ENCODE measurements around the gene HBG2. TPM values are rescaled to one million over a fixed set of nuclear protein-coding genes. Genes with fewer than 3 reads are reported as not detected.
A peak's percentile ranks its signal among the peaks of the same experiment; 100 is the strongest.

The HBG2 gene
- total and polyA plus RNA-seq, 9 of the 15 experiments (the other 6 are each of a cell fraction or from before 2014, with no cell fraction given), result 1,626 to 58,619 (median 10,515) TPM

DNA sequence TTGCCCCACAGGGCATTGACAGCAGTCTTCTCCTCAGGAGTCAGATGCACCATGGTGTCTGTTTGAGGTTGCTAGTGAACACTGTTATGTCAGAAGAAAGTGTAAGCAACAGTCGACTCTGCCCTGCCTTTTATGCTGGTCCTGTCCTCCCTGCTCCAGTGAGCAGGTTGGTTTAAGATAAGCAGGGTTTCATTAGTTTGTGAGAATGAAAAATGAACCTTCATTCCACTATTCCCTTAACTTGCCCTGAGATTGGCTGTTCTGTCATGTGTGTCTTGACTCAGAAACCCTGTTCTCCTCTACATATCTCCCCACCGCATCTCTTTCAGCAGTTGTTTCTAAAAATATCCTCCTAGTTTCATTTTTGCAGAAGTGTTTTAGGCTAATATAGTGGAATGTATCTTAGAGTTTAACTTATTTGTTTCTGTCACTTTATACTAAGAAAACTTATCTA is 20.2 kb downstream of the HBG2 start, which contains the start of gene HBD (continued):
- TF ChIP-seq, protein P1, sequence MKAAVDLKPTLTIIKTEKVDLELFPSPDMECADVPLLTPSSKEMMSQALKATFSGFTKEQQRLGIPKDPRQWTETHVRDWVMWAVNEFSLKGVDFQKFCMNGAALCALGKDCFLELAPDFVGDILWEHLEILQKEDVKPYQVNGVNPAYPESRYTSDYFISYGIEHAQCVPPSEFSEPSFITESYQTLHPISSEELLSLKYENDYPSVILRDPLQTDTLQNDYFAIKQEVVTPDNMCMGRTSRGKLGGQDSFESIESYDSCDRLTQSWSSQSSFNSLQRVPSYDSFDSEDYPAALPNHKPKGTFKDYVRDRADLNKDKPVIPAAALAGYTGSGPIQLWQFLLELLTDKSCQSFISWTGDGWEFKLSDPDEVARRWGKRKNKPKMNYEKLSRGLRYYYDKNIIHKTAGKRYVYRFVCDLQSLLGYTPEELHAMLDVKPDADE (conservative IDR thresholded peaks at IDR 0.05; ENCODE audit: control insufficient read depth, low read depth, low read length), result no peak
- TF ChIP-seq, protein P2, sequence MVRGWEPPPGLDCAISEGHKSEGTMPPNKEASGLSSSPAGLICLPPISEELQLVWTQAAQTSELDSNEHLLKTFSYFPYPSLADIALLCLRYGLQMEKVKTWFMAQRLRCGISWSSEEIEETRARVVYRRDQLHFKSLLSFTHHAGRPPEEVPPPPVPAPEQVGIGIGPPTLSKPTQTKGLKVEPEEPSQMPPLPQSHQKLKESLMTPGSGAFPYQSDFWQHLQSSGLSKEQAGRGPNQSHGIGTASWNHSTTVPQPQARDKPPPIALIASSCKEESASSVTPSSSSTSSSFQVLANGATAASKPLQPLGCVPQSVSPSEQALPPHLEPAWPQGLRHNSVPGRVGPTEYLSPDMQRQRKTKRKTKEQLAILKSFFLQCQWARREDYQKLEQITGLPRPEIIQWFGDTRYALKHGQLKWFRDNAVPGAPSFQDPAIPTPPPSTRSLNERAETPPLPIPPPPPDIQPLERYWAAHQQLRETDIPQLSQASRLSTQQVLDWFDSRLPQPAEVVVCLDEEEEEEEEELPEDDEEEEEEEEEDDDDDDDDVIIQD (CRISPR knock-in tag; IDR thresholded peaks at IDR 0.05), result no peak
- TF ChIP-seq, protein P3, sequence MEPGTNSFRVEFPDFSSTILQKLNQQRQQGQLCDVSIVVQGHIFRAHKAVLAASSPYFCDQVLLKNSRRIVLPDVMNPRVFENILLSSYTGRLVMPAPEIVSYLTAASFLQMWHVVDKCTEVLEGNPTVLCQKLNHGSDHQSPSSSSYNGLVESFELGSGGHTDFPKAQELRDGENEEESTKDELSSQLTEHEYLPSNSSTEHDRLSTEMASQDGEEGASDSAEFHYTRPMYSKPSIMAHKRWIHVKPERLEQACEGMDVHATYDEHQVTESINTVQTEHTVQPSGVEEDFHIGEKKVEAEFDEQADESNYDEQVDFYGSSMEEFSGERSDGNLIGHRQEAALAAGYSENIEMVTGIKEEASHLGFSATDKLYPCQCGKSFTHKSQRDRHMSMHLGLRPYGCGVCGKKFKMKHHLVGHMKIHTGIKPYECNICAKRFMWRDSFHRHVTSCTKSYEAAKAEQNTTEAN (CRISPR knock-in tag; IDR thresholded peaks at IDR 0.05), result no peak
- TF ChIP-seq HDAC8 (tag; IDR thresholded peaks at IDR 0.05), result no peak
- TF ChIP-seq, protein P4, sequence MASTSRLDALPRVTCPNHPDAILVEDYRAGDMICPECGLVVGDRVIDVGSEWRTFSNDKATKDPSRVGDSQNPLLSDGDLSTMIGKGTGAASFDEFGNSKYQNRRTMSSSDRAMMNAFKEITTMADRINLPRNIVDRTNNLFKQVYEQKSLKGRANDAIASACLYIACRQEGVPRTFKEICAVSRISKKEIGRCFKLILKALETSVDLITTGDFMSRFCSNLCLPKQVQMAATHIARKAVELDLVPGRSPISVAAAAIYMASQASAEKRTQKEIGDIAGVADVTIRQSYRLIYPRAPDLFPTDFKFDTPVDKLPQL (IDR thresholded peaks at IDR 0.05; ENCODE audit: extremely low read depth, insufficient read length), result no peak
- TF ChIP-seq, protein P5, sequence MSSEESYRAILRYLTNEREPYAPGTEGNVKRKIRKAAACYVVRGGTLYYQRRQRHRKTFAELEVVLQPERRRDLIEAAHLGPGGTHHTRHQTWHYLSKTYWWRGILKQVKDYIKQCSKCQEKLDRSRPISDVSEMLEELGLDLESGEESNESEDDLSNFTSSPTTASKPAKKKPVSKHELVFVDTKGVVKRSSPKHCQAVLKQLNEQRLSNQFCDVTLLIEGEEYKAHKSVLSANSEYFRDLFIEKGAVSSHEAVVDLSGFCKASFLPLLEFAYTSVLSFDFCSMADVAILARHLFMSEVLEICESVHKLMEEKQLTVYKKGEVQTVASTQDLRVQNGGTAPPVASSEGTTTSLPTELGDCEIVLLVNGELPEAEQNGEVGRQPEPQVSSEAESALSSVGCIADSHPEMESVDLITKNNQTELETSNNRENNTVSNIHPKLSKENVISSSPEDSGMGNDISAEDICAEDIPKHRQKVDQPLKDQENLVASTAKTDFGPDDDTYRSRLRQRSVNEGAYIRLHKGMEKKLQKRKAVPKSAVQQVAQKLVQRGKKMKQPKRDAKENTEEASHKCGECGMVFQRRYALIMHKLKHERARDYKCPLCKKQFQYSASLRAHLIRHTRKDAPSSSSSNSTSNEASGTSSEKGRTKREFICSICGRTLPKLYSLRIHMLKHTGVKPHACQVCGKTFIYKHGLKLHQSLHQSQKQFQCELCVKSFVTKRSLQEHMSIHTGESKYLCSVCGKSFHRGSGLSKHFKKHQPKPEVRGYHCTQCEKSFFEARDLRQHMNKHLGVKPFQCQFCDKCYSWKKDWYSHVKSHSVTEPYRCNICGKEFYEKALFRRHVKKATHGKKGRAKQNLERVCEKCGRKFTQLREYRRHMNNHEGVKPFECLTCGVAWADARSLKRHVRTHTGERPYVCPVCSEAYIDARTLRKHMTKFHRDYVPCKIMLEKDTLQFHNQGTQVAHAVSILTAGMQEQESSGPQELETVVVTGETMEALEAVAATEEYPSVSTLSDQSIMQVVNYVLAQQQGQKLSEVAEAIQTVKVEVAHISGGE (CRISPR knock-in tag; IDR thresholded peaks at IDR 0.05), result 0 out of 6 replicates have a peak, but pooled peaks of 1 of the 3 experiments have one; percentile 22
- TF ChIP-seq ZNF77 (CRISPR knock-in tag; IDR thresholded peaks at IDR 0.05), result no peak
- TF ChIP-seq, protein P6, sequence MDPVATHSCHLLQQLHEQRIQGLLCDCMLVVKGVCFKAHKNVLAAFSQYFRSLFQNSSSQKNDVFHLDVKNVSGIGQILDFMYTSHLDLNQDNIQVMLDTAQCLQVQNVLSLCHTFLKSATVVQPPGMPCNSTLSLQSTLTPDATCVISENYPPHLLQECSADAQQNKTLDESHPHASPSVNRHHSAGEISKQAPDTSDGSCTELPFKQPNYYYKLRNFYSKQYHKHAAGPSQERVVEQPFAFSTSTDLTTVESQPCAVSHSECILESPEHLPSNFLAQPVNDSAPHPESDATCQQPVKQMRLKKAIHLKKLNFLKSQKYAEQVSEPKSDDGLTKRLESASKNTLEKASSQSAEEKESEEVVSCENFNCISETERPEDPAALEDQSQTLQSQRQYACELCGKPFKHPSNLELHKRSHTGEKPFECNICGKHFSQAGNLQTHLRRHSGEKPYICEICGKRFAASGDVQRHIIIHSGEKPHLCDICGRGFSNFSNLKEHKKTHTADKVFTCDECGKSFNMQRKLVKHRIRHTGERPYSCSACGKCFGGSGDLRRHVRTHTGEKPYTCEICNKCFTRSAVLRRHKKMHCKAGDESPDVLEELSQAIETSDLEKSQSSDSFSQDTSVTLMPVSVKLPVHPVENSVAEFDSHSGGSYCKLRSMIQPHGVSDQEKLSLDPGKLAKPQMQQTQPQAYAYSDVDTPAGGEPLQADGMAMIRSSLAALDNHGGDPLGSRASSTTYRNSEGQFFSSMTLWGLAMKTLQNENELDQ (CRISPR knock-in tag; IDR thresholded peaks at IDR 0.05; ENCODE audit: borderline replicate concordance), result no peak
- TF ChIP-seq ZBTB8A (IDR thresholded peaks at IDR 0.05; ENCODE audit: partially characterized antibody), result no peak
- TF ChIP-seq RNF2 (IDR thresholded peaks at IDR 0.05), result peak; percentile 45; the same call in 1 of the 2 replicates
- no peak for TF ChIP-seq NCOA1 (IDR thresholded peaks at IDR 0.05; ENCODE audit: low read depth)
- no peak for TF ChIP-seq TEAD1 (CRISPR knock-in tag; IDR thresholded peaks at IDR 0.05)
- no peak for TF ChIP-seq GATAD2A (IDR thresholded peaks at IDR 0.05)
